ACHN (cell line): ENCODE measurements around the gene BRD2.

ENCODE experiments used
- DNase-seq: peaks from one replicate; pipeline ENCODE4 v3.0.0-alpha.2; 2015
- in situ Hi-C: cut with HindIII; loops from 2 replicates; pipeline ENCODE4 v1.10.0; 2017; ENCODE audit warnings: low sequenced_read_pairs, low pct_ligation_motif_present, low pct_unique_long_range_greater_than_20kb

Gene BRD2

DNA sequence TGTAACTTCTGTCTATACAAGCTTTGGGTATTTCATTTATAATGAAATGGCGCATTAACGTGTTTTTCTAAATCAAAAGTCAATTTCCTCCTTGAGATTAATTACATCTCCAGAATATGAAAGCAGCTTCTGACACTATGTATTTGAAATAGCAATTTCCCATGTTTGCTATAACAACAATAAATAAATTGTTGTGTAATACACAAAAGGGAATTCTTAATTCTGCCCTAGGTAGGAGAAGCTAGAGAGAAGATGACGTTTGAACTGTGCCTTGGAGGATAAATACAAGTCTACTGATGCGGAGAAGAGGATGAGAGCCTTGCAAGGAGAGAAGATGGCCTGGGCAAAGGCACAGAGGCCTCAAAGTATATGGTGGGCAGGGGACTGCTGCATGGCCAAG, 48.6 kb downstream of the BRD2 start:
- in situ Hi-C loops, result no loop called here
- DNase-seq, result no peak

GRCh38 chr6:33017694-33018353, 49.4 kb downstream of the BRD2 start:
- no peak for DNase-seq
- in situ Hi-C loops, result no loop called here

GRCh38 chr6:33018418-33018817, 50.0 kb downstream of the BRD2 start:
- in situ Hi-C loops, result no loop called here
- no peak for DNase-seq

DNA sequence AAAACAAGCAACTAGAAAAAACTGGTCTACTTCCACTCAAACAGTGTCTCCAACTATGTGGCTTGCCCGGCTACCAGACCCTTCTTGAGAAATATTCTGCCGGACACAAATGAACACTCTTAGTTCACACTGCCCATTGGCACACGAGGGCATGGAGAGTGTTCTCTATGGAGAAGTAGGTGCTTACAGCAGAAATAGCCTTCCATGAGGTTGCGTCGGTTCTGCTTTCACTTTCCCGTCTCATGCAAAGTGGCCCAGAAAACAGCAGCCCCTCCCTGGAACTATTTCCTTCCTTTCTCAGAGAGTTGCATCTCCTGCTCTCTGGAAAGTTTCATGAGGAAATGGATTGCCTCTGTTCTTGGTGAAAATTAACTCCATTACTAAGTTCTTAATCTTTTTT, 50.5 kb downstream of the BRD2 start:
- in situ Hi-C loops, result no loop called here
- DNase-seq, result peak; percentile 58

DNA sequence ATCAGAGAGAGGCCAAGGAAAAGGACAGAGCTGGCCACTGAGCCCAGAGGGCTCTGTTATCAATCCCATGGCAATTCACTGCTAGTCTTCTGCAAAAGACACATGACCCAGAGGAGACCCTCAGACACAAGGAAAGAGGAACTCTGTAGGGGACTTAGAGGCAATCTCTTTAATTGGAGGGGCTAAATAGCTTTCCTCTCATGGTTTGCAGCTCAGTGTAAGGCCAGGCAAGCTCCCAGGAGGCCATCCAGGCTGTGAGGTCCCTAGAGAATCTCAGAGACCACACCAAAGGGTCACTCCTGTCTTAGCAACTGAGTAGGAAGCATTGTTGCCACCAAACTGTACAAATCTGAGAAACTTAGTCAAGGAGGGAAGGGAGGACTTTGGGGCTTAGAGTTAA, 51.0 kb downstream of the BRD2 start:
- in situ Hi-C loops, result no loop called here
- no peak for DNase-seq

DNA sequence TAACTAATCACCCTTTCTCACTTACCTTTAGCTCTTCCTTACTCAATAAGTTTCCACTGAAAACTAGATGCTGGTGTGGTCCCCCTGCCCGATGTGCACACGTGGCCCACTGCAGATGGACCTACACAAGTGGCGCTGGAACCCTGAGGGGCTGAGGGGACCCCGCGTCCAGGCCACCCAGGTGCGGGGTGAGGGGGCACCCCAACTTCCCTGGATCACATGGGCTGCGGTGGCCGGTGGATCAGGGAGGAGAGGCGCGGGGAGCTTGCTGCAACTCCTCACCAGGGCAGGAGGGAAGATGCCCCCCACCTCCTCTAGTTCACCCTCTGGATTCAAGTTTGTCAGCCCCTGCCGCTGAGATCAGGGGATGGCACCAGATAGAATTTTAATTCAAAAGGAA, 53.5 kb downstream of the BRD2 start:
- DNase-seq, result no peak
- in situ Hi-C loops, result no loop called here

DNA sequence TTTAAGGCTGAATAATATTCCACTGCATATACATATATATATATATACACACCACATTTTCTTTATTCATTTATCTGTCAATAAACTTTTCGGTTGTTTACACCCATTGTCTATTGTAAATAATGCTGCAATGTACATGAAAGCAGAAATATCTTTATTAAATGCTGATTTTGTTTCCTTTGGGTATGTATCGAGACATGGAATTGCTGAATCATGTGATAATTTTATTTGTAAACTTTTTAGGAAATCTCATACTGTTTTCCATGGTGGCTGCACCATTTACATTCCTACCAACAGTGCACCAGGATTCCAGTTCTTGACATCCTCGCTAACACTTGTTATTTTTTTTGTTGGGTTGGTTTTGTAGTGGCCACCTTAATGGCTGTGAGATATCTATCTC, 55.1 kb downstream of the BRD2 start:
- DNase-seq, result no peak
- in situ Hi-C loops, result no loop called here

DNA sequence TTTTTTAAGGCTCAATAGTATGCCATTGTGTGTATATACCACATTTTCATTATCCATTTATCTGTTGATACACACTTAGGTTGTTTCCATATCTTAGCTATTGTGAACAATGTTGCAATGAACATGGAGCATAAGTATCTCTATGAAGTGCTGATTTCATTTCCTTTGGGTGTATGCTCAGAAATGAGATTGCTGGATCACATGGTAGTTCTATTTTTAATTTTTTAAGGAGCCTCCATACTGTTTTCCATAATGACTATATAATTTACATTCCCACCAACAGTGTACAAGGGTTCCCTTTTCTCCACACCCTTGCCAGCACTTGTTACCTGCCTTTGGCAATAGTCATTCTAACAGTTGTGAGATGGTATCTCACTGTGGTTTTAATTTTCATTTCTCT, 56.1 kb downstream of the BRD2 start:
- in situ Hi-C loops, result no loop called here
- DNase-seq, result no peak

DNA sequence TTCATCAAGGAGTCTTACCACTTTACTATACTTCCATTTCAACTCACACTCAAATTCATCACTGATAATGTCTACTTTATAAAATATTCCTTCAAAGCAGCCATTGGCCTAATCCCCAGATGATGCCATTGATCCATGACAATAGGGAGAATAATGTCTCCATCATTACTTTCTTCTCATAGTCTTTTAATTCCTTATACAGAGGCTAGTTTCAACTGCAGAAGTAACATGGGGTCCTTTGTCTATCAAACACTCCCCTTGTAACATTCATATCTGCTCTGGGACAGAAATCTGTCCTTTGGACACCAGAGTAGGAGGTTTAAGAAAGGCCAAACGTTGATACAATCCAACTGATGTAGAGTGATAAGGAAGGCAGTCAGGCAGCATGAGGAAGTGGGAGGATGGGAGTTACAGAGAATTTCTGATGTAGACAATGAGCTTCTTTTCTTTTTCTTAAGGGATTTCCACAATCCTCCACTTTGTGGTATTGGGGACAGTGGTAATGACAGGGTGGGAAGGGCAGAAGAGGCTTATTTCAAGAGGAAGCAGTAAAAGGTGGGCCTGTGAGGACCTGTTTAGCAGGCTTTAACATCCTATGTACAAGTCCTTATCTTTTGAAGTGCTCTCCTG, 59.9 kb downstream of the BRD2 start:
- no peak for DNase-seq
- in situ Hi-C loops, result no loop called here

GRCh38 chr6:33029328-33030184, 61.2 kb downstream of the BRD2 start:
- in situ Hi-C loops, result no loop called here

DNA sequence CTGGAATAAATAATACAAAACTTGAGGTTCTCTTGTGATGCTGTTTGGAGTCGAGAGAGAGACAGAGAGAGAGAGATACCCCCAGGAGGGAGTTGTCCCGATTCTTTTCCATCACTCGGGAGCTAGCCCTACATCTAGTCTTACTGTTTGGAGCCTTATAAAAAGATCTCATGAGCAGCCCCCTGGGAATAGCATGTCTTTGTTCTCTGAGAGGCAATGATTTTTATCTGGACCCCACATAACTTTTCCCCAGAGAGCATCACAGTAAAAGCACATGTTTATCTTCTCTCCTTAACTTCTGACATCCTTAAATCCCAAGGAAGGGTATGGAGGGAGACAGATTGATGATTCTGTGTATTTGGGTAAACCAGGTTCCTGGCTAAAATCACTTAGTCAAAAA, 61.9 kb downstream of the BRD2 start:
- no peak for DNase-seq
- in situ Hi-C loops, result no loop called here

More at GRCh38 chr6:33029328-33030184, 61.2 kb downstream of the BRD2 start:
- DNase-seq, result no peak
